ENCODE results near the gene ACVR1. TPM values are rescaled to one million over a fixed set of nuclear protein-coding genes. Genes with fewer than 3 reads are reported as not detected.
A peak's percentile ranks its signal among the peaks of the same experiment; 100 is the strongest.
"Not testable (repeated sequence)": the region's sequence is repeated elsewhere in the genome, so short reads cannot be mapped to it uniquely, and the experiment has no call there.

Gene ACVR1
- polyA plus RNA-seq, 3 donors: 21.8 to 27.5 (median 25.8) TPM

- DNase-seq: no peak
Measured at GRCh38 chr2:157725846-157726245, 150.3 kb downstream of the ACVR1 start.

- peak; percentile 7 for DNase-seq
Measured at GRCh38 chr2:157722580-157723234, 153.4 kb downstream of the ACVR1 start.

GRCh38 chr2:157720504-157720903 is 155.6 kb downstream of the ACVR1 start:
- no peak for DNase-seq

- not testable (repeated sequence) for DNase-seq
Measured at GRCh38 chr2:157704653-157705052, 171.5 kb downstream of the ACVR1 start.

GRCh38 chr2:157704148-157704547 is 172.0 kb downstream of the ACVR1 start:
- DNase-seq: not testable (repeated sequence)

GRCh38 chr2:157699806-157700205 is 176.3 kb downstream of the ACVR1 start:
- DNase-seq: no peak

- no peak for DNase-seq
Measured at GRCh38 chr2:157699009-157699408, 177.1 kb downstream of the ACVR1 start.

- no peak for DNase-seq
Measured at GRCh38 chr2:157698430-157698829, 177.7 kb downstream of the ACVR1 start.

- no peak for DNase-seq
Measured at GRCh38 chr2:157696036-157696435, 180.1 kb downstream of the ACVR1 start.

GRCh38 chr2:157692768-157693167 is 183.4 kb downstream of the ACVR1 start:
- no peak for DNase-seq

GRCh38 chr2:157691695-157692094 is 184.4 kb downstream of the ACVR1 start:
- no peak for DNase-seq

- DNase-seq: no peak
Measured at GRCh38 chr2:157691131-157691530, 185.0 kb downstream of the ACVR1 start.

Other genes starting within 250 kb of the ACVR1 start
- gene ACVR1C, start 247.5 kb downstream of the ACVR1 start, polyA plus RNA-seq (ENCODE audit: insufficient read length in 3 of 3): under 1 TPM; 0.20 to 0.43 (median 0.23) TPM
- 1 to 10 TPM; 7.2 to 9.7 (median 9.6) TPM for gene UPP2, start 225.5 kb upstream of the ACVR1 start, polyA plus RNA-seq (ENCODE audit: insufficient read length in 3 of 3)